Measurements from ENCODE around the gene C20orf144.

GRCh38 chr20:33659341-33660034, 2.6 kb upstream of the C20orf144 start:
- TF ChIP-seq BRCA1 (IDR thresholded peaks at IDR 0.05): no peak
- no peak for TF ChIP-seq BRCA1 (CRISPR knock-in tag; IDR thresholded peaks at IDR 0.05)
- TF ChIP-seq, protein P1, sequence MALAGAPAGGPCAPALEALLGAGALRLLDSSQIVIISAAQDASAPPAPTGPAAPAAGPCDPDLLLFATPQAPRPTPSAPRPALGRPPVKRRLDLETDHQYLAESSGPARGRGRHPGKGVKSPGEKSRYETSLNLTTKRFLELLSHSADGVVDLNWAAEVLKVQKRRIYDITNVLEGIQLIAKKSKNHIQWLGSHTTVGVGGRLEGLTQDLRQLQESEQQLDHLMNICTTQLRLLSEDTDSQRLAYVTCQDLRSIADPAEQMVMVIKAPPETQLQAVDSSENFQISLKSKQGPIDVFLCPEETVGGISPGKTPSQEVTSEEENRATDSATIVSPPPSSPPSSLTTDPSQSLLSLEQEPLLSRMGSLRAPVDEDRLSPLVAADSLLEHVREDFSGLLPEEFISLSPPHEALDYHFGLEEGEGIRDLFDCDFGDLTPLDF (CRISPR knock-in tag; IDR thresholded peaks at IDR 0.05): no peak
- no peak for TF ChIP-seq PRDM10 (IDR thresholded peaks at IDR 0.05; ENCODE audit: partially characterized antibody)
- TF ChIP-seq GATA2 (CRISPR knock-in tag; IDR thresholded peaks at IDR 0.05): no peak
- no peak for TF ChIP-seq MYBL2 (IDR thresholded peaks at IDR 0.05; ENCODE audit: low read depth)
- no peak for TF ChIP-seq MYBL2 (CRISPR knock-in tag; IDR thresholded peaks at IDR 0.05; ENCODE audit: borderline replicate concordance)
- TF ChIP-seq, protein P2, sequence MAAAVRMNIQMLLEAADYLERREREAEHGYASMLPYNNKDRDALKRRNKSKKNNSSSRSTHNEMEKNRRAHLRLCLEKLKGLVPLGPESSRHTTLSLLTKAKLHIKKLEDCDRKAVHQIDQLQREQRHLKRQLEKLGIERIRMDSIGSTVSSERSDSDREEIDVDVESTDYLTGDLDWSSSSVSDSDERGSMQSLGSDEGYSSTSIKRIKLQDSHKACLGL (CRISPR knock-in tag; IDR thresholded peaks at IDR 0.05; ENCODE audit: borderline replicate concordance, poor library complexity, severe bottlenecking): no peak
- no peak for TF ChIP-seq EZH2 (IDR thresholded peaks at IDR 0.05; ENCODE audit: borderline replicate concordance, low read depth, low read length)
- TF ChIP-seq SIN3B (IDR thresholded peaks at IDR 0.05; ENCODE audit: low read depth): no peak
- TF ChIP-seq ZNF274 (IDR thresholded peaks at IDR 0.05; ENCODE audit: borderline replicate concordance, low read depth, low read length): no peak
- TF ChIP-seq NR2F6 (CRISPR knock-in tag; IDR thresholded peaks at IDR 0.05): no peak
- no peak for TF ChIP-seq ZBTB17 (CRISPR knock-in tag; IDR thresholded peaks at IDR 0.05)
- no peak for TF ChIP-seq ZNF239 (CRISPR knock-in tag; IDR thresholded peaks at IDR 0.05)
- no peak for TF ChIP-seq POLR2AphosphoS5 (IDR thresholded peaks at IDR 0.05; ENCODE audit: control insufficient read depth, insufficient read depth, low read depth, low read length)

All from K562 (cell line).